Measurements from ENCODE around the gene BLOC1S5. TPM values are rescaled to one million over a fixed set of nuclear protein-coding genes. Genes with fewer than 3 reads are reported as not detected.

Gene BLOC1S5
- total and polyA plus RNA-seq, 2 of the 13 experiments (the other 11 are each of a cell fraction or from before 2014, with no cell fraction given), result 10.5 to 41.5 TPM

- TF ChIP-seq SKIL (CRISPR knock-in tag; IDR thresholded peaks at IDR 0.05; ENCODE audit: borderline replicate concordance), result peak; percentile 99
- no peak; the same call in 1 of the 2 replicates for TF ChIP-seq ZNF124 (CRISPR knock-in tag; IDR thresholded peaks at IDR 0.05)
- TF ChIP-seq ZMYM3 (CRISPR knock-in tag; IDR thresholded peaks at IDR 0.05), result peak; percentile 83; the same call in 1 of the 2 replicates
- no peak for TF ChIP-seq ZBTB7A (CRISPR knock-in tag; IDR thresholded peaks at IDR 0.05)
- peak; percentile 97 for TF ChIP-seq HNF1B (CRISPR knock-in tag; IDR thresholded peaks at IDR 0.05)
- TF ChIP-seq TCF7 (IDR thresholded peaks at IDR 0.05; ENCODE audit: low read depth), result peak; percentile 82
- no peak; the same call in 1 of the 2 replicates for TF ChIP-seq ZNF460 (CRISPR knock-in tag; IDR thresholded peaks at IDR 0.05; ENCODE audit: borderline replicate concordance)
- no peak for TF ChIP-seq HDAC6 (IDR thresholded peaks at IDR 0.05; ENCODE audit: low read depth, low read length)
- TF ChIP-seq SIX1 (CRISPR knock-in tag; IDR thresholded peaks at IDR 0.05; ENCODE audit: borderline replicate concordance), result no peak; the same call in 1 of the 2 replicates
- no peak for TF ChIP-seq CAMTA2 (CRISPR knock-in tag; IDR thresholded peaks at IDR 0.05; ENCODE audit: borderline replicate concordance)
- no peak for TF ChIP-seq ZBTB2 (CRISPR knock-in tag; IDR thresholded peaks at IDR 0.05; ENCODE audit: low read depth)
- no peak for TF ChIP-seq NFIB (CRISPR knock-in tag; IDR thresholded peaks at IDR 0.05; ENCODE audit: borderline replicate concordance)
- TF ChIP-seq EED (CRISPR knock-in tag; IDR thresholded peaks at IDR 0.05), result no peak; the same call in 1 of the 2 replicates
- TF ChIP-seq ZNF564 (CRISPR knock-in tag; IDR thresholded peaks at IDR 0.05), result 0 out of 2 replicates have a peak, but pooled peaks have one; percentile 45
- TF ChIP-seq SSRP1 (CRISPR knock-in tag; IDR thresholded peaks at IDR 0.05), result peak; percentile 78; the same call in 1 of the 2 replicates
- peak; percentile 89; the same call in 1 of the 2 replicates for TF ChIP-seq ARNT2 (CRISPR knock-in tag; IDR thresholded peaks at IDR 0.05; ENCODE audit: low read depth)
- TF ChIP-seq ZFP1 (CRISPR knock-in tag; IDR thresholded peaks at IDR 0.05), result 0 out of 2 replicates have a peak, but pooled peaks have one; percentile 64
- TF ChIP-seq THYN1 (CRISPR knock-in tag; IDR thresholded peaks at IDR 0.05; ENCODE audit: borderline replicate concordance, low read depth), result 0 out of 2 replicates have a peak, but pooled peaks have one; percentile 68
- no peak for TF ChIP-seq TERF1 (CRISPR knock-in tag; IDR thresholded peaks at IDR 0.05)
- peak; percentile 99 for TF ChIP-seq ZGPAT (CRISPR knock-in tag; IDR thresholded peaks at IDR 0.05)
- TF ChIP-seq SNRNP70 (IDR thresholded peaks at IDR 0.05; ENCODE audit: low read depth, low read length), result no peak
- TF ChIP-seq ZNF792 (CRISPR knock-in tag; IDR thresholded peaks at IDR 0.05), result peak; percentile 96
Observed at GRCh38 chr6:7974938-7975763, 89.0 kb downstream of the BLOC1S5 start (continued).
